ENCODE data around the gene HPCAL1.

The HPCAL1 gene

DNA sequence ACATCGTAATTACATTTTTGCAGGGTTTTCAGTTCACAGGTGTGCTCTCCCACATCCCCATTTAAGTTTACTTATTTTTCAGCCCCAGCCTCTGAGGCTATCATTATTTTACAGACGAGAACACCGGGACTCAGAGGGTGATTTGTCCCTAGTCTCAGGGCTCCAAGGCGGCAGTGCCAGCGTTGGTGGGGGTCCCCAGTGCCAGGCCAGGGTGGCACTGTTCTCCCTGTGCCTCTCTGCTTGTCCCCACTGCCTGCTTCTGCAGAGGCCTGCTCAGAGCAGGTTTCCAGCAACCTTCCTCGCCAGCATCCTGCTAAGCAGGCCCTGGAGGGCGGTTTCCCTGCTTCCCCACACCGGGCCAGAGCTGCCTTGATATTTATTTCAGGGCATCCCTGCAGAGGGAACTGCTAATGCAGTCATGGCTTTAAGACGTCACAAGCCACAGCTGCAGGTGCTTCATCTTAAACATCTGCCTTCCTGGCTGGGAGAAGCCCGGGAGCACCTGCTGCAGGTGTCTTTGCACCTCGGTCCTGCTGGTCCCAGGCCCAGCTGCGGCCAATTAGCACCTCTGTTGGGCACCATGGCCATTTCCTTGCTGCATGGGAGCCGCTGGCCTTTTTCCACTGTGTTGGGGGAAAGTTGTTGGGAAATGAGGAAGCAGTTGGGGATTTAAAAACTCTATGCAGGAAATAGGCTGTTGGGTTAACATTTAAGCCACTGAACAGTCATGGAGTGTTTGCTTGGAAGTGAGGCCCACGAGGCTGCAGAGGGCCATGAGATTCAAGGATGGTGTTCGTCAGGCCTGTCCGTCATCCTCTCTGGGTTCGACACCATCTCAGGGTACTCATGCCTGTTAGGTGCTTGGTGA is 22.8 kb downstream of the HPCAL1 start:
- TF ChIP-seq CTCF (conservative IDR thresholded peaks at IDR 0.05; ENCODE audit: low read length): no peak
- H3K4me3 ChIP-seq (ENCODE audit: low read length): no peak overlapping the region
- DNase-seq (ENCODE audit: low read depth): no peak

DNA sequence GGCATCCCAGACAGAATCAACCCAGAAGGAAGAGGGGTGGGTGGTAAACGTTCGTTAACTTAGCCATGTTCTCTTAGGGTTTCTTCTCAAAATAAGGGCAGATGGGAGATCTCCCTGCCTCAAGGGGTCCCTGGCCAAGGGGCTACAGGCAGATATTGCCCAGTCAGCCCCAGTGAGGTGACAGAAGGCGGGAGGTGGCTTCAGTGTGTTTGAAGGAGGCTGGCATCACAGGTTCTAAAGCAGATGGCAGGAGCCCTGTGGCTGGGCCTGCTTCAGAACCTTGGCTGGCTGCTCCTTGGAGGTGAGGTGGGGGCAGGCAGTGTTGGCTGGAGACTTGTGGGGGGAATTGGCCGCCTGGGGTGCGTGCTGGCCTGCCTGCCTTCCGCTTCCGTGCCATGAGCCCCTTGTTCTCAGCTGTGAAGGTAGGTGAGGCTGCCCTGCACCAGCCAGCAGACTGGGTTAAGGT is 23.5 kb downstream of the HPCAL1 start:
- no peak overlapping the region for H3K4me3 ChIP-seq (ENCODE audit: low read length)
- DNase-seq (ENCODE audit: low read depth): no peak
- TF ChIP-seq CTCF (conservative IDR thresholded peaks at IDR 0.05; ENCODE audit: low read length): no peak

DNA sequence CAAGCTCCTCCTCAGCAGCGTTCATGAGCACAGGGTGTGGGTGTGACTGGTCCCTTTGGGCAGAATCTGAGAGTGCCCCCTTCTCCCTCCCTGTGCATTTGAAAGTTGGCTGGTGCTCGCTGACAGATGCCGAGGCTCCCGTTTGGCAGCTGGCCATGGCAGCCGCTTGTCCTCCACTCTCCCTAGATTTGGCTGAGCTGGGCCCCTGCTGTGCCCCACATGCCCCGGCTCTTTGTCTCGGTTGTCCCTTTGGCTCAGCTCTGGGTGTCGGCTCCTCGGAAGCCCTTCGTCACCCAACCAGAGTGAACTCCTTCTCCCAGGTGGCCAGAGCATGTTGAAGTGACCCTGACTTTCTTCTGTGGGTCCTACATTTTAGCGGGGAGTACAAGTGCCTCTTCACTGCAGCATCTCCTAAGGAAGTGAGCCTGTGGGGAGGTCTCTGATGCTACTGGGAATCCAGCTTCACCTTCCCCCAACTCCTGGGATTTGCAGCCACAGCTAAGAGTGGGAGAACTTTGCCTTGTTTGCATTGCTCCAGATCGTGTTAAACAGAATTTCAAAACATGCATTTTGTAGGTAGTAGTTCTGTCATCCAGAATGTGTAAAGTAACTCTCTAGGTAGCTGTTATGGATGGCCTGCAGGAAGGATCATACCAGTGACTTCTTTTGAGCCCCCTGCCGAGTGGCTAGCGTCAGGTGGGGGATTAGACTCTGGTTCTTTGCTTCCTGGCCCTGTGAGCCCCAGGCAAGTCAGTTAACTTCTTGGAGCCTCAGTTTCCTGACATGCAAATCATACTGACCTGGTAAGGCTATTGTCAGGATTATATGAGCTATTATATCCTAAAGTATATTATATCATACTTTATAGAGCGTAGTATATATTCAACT is 24.2 kb downstream of the HPCAL1 start:
- TF ChIP-seq CTCF (conservative IDR thresholded peaks at IDR 0.05; ENCODE audit: low read length): no peak
- H3K4me3 ChIP-seq (ENCODE audit: low read length): no peak overlapping the region
- DNase-seq (ENCODE audit: low read depth): no peak

- no peak overlapping the region for H3K4me3 ChIP-seq (ENCODE audit: low read length)
- DNase-seq (ENCODE audit: low read depth): no peak
- TF ChIP-seq CTCF (conservative IDR thresholded peaks at IDR 0.05; ENCODE audit: low read length): no peak
Observed at GRCh38 chr2:10327896-10328669, 25.4 kb downstream of the HPCAL1 start.

DNA sequence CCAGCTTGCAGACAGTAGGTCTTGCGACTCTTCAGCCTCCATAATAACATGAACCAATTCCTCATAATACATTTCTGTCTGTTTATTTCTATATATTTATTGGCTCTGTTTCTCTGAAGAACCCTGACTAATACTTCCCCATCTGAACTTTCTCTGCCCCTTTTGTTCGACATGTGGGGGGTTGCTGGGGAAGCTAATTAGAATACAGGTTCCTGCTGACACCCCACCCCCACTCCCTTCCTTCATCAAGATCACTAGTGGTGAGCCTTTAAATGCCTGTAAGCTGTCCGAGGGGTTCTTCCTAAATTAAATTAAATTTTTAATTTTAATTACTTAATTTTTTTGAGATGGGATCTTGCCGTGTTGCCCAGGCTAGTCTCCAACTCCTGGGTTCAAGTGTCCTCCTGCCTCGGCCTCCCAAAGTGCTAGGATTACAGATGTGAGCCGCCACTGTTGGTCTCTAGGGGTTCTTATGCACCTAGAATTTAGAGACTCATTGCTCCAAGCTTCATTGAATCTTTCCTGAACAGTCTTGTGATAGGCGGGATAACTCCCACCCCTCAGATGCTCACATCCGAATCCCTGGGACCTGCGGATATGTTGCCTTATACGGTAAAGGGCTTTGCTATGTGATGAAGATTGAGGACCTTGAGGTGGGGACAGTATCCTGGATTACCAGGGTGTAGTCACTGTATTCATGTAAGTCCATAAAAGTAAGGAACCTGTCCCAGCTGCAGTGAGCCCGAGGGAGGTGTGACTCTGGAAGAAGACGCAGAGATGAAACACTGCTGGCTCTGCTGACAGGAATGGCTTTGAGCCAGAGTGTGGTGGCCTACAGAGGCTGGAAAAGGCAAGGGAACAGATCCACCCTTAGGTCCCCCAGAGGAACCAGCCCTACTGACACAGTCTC is 26.2 kb downstream of the HPCAL1 start:
- H3K4me3 ChIP-seq (ENCODE audit: low read length): no peak overlapping the region

More for the DNA sequence above, 26.2 kb downstream of the HPCAL1 start:
- DNase-seq (ENCODE audit: low read depth): no peak
- no peak for TF ChIP-seq CTCF (conservative IDR thresholded peaks at IDR 0.05; ENCODE audit: low read length)

Measured in AG10803 (cell line).